Keratinocyte (primary cell): ENCODE results near the gene RAB4A.

Experiments used
- CTCF ChIP-seq, 3 experiments: IDR thresholded peaks in 1 of 3; conservative IDR thresholded peaks in 1 of 3; optimal IDR thresholded peaks in 1 of 3; 2 replicates in 2 of 3; 3 replicates in 1 of 3; pipeline versions ENCODE3 to v1.5.1; 2011; ENCODE audit warnings: low read length in 3 of 3, mild to moderate bottlenecking in 3 of 3, moderate library complexity in 2 of 3, control low read depth in 1 of 3, inconsistent platforms in 1 of 3; ENCODE audit not compliant: insufficient read depth in 2 of 3; ENCODE audit errors: extremely low read depth in 1 of 3
- EZH2 ChIP-seq: IDR thresholded peaks from one replicate; pipeline ENCODE4 v1.6.1; 2012; ENCODE audit warnings: inconsistent platforms, mild to moderate bottlenecking, low read length, moderate library complexity

DNA sequence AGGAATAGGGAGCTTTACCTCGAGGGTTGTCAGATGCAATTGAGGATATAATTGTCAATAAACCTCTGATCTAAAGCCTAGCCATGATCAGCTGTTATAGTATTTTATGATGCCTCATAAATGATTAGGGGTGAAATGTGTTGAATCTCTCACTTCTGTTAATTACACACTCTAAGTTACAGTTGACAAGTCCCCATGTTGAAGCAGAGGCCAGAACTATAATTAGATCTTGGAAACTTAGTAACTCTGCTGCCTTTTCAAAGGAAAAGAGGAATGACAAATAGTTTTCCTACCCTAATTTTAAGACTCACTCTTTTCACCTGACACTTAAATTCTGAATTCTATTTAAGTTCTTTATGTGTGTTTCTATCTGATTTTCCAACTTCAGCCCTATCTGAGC lies 38.2 kb downstream of the RAB4A start:
- TF ChIP-seq CTCF (optimal IDR thresholded peaks at IDR 0.05 in 1 of 3, IDR thresholded peaks at IDR 0.05 in 1 of 3, conservative IDR thresholded peaks at IDR 0.05 in 1 of 3; ENCODE audit: extremely low read depth in 1 of 3, insufficient read depth in 2 of 3, low read length in 3 of 3) (no peak), EZH2 (no peak)
